GM12891 (cell line): ENCODE results near the gene TRNP1.

Source experiments
- PAX5 ChIP-seq: IDR thresholded peaks from 2 replicates; pipeline ENCODE4 v1.6.1; 2011; ENCODE audit warnings: low read length, moderate library complexity, mild to moderate bottlenecking; ENCODE audit not compliant: insufficient read depth, severe bottlenecking
- POLR2A ChIP-seq: IDR thresholded peaks from 2 replicates; pipeline ENCODE4 v1.6.1; 2011; ENCODE audit warnings: low read depth, low read length, control low read depth
- POLR2AphosphoS5 ChIP-seq: IDR thresholded peaks from 2 replicates; pipeline ENCODE4 v1.6.1; 2011; ENCODE audit warnings: low read depth, low read length, control low read depth
- TAF1 ChIP-seq: IDR thresholded peaks from 2 replicates; pipeline ENCODE4 v1.6.1; 2011; ENCODE audit warnings: low read depth, low read length, control low read depth

- TF ChIP-seq POLR2A (no peak), POLR2AphosphoS5 (no peak), TAF1 (no peak), PAX5 (no peak)
Observed at GRCh38 chr1:26957306-26957705, 36.2 kb upstream of the TRNP1 start.
